Fibroblast of the aortic adventitia (primary cell): ENCODE measurements around the gene LGALS7. TPM values are rescaled to one million over a fixed set of nuclear protein-coding genes. Genes with fewer than 3 reads are reported as not detected.
"Not testable (repeated sequence)": the region's sequence is repeated elsewhere in the genome, so short reads cannot be mapped to it uniquely, and the experiment has no call there.

Experiments used
- DNase-seq: peaks from one replicate; pipeline ENCODE4 v3.0.0-alpha.2; 2010; ENCODE audit warnings: low read depth
- H3K4me3 ChIP-seq: 2 replicates; pipeline ENCODE4 v1.5.1; 2011; ENCODE audit warnings: low read depth, mild to moderate bottlenecking, control low read depth, low read length, moderate library complexity
- total RNA-seq: library from RNA; depleted of rRNA; stranded (reverse); fragments of >200 nt; gene quantifications from 2 replicates; pipeline ENCODE4 v1.2.3, GENCODE V29; 2012; ENCODE audit warnings: low replicate concordance
- TF ChIP-seq, protein P1 (sequence below): IDR thresholded peaks from 2 replicates; pipeline ENCODE4 v1.5.1; 2011; ENCODE audit warnings: mild to moderate bottlenecking, low read length, control low read depth, inconsistent platforms; ENCODE audit not compliant: insufficient read depth

The LGALS7 gene
- total RNA-seq, result 0.72 TPM in 1 of 2 replicates, not detected in the other

DNA sequence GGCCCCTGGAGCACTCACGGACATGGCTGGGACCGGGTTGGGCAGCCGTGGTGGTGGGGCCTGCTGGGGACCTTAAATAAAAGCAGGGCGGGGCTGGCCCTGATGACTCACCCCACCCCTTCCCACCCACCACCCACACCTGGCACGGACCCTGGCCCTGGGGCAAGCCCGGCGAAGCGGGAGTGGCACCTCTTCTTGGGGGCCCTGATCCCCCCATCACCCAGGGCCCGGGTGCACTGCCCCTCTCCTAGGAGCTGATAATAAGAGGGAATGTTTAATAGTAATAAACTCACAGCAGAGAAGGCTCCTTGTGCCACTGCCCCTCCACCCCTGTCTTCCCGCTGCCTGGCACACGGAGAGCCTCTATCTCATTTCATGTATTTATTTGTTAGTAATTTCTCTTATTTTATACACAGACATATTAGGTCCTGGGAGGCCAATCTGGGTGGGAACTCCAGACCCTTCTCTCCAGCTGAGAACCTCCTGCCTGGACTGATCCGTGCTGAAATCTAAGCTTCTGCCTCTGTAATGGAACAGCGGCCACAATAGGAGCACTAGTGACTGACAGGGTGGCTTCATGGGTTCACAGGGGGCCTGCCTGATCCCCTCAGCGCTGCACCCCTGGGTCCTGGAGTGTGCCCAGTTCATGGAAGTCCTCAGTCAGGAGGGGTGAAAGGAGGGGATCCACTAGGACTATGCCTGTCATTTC is at the start of gene LGALS7:
LGALS7 (minus strand) TSS at position 49 of the 709 bp plus-strand sequence; CDS start at position 24, 25 bp downstream.
- DNase-seq, result no peak
- no peak within 1 kb of the TSS for H3K4me3 ChIP-seq
- TF ChIP-seq, protein P1, sequence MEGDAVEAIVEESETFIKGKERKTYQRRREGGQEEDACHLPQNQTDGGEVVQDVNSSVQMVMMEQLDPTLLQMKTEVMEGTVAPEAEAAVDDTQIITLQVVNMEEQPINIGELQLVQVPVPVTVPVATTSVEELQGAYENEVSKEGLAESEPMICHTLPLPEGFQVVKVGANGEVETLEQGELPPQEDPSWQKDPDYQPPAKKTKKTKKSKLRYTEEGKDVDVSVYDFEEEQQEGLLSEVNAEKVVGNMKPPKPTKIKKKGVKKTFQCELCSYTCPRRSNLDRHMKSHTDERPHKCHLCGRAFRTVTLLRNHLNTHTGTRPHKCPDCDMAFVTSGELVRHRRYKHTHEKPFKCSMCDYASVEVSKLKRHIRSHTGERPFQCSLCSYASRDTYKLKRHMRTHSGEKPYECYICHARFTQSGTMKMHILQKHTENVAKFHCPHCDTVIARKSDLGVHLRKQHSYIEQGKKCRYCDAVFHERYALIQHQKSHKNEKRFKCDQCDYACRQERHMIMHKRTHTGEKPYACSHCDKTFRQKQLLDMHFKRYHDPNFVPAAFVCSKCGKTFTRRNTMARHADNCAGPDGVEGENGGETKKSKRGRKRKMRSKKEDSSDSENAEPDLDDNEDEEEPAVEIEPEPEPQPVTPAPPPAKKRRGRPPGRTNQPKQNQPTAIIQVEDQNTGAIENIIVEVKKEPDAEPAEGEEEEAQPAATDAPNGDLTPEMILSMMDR, result no peak

DNA sequence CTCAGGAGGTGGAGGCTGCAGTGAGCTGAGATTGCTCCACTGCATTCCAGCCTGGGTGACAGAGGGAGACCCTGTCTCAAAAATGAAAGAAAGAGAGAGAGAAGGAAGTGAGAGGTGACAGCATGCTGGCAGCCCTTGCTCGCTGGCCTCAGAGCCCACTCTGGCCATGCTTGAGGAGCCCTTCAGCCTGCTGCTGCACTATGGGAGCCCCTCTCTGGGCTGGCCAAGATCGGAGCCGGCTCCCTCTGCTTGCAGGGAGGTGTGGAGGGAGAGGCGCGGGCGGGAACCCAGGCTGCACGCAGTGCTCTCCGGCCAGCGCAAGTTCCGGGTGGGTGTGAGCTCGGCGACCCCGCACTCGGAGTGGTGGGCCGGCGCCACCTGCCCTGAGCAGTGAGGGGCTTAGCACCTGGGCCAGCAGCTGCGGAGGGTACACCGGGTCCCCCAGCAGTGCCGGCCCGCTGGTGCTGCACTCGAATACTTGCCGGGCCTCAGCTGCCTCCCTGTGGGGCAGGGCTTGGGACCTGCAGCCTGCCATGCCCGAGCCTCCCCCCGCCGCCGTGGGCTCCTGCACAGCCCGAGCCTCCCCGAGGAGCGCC is 48.0 kb upstream of the LGALS7 start:
- DNase-seq, H3K4me3 ChIP-seq: not testable (repeated sequence)

DNA sequence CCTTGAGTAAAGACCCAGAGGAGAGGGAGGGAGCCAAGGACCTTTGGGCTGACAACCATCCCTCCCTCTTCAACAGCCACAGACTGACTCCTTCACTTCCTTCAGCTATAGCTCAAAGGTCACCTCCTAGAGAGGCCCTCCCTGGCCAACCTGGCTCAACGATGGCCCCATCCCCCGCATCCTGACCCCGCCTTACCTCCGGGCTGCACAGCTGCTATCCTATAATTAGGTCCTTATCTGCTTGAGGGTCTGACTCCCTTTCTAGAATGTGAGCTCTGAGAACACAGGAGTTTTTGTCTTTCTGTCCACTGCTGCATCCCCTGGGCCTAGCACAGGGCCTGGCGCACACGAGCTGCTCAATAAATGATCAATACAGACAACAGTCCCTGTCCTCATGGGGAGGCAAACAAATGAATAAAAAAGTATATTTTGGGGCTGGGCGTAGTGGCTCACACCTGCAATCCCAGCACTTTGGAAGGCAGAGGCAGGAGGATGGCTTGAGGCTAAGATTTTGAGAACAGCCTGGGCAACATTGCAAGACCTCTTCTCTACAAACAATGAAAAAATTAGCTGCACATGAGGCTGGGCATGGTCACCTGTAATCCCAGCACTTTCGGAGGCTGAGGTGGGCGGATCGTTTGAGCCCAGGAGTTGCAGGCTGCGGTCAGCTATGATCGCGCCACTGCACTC is 46.1 kb upstream of the LGALS7 start:
- TF ChIP-seq, protein P1, result no peak
- DNase-seq, result no peak
- H3K4me3 ChIP-seq, result no peak overlapping the region

DNA sequence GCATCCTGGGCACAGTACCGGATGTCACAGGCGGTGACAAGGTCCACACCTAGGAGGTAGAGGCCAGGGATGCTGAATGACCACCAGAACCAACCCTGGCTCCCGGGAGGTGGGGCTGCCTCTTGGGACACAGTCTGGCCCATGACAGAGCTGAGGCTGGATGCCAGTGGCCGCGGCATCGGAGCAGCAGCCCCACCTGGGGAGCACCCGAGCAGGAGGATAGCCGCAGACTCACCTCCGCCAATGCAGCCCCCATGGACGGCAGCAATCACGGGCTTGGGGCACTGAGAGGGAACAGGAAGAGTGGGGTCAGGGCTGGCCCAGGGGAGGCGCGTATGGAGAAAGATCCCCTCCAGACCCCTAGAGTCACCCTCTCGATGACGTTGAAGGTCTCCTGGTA is 43.8 kb upstream of the LGALS7 start:
- TF ChIP-seq, protein P1, result no peak
- H3K4me3 ChIP-seq, result no peak overlapping the region
- no peak for DNase-seq

DNA sequence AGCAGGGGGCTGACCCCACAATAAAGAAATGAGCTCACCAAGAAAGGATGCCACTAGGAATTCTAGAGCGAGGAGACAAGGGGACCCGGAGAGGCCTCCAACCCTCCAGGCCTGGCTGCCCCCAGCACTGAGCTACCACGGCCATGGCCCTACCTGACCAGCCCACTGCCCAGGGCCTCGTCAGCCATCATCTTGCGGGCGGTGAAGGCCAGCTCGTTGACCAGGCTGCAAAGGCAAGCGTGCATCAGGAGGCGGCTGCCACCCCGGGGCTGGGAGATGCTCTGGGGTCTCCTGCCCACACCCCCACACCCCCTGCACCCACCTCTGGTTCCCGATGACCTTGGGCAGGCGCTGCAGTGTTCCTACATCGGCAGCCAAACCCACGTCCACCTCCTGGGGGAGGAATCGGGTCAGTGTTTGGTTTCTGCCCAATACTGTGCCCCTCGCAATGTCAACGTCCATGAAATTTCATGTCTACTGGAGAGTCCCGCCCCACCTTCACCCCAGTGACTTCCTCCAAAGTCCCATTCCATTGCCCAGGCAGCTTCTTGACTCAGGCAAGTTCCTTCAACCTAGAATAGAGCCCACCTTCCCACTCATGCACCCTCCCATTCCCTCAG is 42.9 kb upstream of the LGALS7 start:
- TF ChIP-seq, protein P1, result no peak
- H3K4me3 ChIP-seq, result no peak overlapping the region
- DNase-seq, result no peak

DNA sequence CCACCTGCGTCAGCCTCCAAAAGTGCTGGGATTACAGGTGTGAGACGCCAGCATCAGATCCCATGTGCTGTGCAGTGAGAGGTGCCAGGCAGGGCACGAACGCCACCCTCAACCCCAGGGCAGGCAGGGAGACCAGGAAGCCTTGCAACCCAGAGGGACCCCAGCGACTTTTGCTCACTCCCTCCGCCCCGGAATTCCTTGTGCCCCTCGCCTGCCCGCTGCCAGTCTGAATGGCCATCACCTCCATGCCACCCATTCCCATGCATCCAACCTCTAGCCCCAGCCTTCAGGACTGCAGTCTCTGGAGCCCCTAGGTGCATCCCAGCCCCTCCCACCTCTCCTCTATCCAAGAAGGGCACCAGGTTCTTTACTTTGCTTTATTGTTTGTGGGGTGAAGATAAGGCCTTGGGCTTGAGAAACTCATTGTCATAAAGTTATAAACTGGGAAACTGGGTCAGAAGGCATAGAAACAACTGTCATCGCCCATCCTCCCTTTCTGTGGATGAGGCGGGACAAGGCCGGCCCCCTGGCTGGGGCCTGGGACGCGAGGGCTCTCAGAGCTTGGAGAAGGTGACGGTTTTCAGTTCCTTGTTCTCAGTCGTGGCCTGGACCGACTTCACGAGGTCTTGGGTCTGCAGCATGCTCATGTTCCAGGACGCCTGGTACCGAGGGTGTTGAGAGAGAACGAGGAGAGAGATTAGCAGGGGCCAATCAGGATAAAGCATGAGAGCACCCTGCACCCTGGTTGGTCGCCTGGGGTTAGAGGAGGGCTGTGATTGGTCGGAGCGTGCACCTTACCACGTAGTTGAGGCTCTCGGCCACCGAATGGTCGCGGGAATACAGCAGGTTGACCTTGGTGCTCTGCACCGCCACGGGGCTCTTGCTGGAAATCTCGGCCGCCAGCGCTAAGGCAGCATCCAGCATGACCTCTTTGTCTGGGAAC is 42.0 kb upstream of the LGALS7 start:
- no peak overlapping the region for H3K4me3 ChIP-seq
- TF ChIP-seq, protein P1, result no peak
- DNase-seq, result no peak

DNA sequence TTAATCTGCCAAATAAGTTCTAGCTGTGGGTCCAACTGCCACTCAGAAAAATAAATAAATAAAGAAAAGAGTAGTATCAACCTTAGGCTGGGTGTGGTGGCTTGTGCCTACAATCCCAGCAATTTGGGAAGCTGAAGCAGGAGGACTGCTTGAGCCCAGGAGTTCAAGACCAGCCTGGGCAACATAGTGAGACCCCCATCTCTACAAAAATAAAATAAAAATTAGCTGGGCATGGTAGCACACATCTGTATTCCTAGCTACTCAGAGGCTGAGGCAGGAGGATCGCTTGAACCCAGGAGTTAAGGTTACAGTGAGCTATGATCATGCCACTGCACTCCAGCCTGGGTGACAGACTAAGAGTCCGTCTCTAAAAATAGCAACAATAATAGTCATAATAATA is 40.6 kb upstream of the LGALS7 start:
- not testable (repeated sequence) for H3K4me3 ChIP-seq, DNase-seq
